NCI-H146 treated with DMSO at 0.1 percent for 48 hours (cell line): Measurements from ENCODE around the gene MYH15.

Source experiments
- DNase-seq: peaks from one replicate; lab custom pipeline; 2025; ENCODE audit not compliant: unreplicated experiment; lab: John Stamatoyannopoulos, UW

The MYH15 gene

DNA sequence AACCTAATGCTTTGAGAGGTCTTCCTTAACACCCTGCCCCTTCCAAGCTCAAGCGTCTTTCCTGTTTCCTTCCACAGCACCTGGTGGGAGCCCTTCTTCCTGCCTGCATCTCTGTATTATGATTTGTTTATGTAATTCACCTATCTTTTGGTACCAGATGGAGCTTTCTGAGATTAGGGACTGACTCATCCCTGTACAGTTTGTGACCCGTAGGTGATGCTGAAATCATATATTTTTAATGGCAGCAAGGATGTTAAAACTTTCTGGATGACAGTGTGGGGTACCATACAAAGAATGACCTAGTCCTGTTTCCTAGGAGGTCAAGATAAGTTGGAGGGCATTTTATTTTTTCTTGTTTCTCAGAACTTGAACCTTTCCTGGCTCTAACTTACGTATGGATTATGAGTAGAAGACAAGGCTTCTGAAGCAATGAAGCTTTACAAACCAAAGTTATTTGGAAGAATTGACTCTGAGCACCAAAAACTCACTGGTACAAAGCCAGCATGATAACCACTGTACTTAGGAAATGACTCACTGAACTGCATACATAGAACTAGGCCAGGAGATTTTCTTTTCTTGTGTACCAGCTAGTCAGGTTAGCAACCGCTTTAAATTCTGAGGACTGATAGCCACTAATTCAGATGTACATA is 167.4 kb downstream of the MYH15 start:
- no peak for DNase-seq

DNA sequence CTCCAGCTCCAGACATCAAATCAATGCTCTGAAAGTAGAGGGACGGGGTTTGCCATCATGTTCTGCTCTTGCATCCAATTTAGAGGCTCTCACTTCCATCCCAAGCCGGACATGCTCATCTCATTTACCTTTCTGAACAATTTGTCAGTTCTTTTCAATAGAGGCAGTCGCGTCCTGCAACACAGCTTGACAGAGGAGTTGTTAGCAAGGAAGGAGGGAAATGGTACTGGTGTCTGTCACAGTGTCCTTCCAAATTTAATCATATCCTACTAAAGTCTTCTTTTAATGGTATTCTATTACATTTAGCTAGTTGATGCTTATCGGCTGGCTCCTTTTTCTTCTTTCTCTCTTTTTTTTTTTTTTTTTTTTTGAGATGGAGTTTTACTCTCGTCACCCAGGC is 168.5 kb downstream of the MYH15 start:
- DNase-seq, result no peak

DNA sequence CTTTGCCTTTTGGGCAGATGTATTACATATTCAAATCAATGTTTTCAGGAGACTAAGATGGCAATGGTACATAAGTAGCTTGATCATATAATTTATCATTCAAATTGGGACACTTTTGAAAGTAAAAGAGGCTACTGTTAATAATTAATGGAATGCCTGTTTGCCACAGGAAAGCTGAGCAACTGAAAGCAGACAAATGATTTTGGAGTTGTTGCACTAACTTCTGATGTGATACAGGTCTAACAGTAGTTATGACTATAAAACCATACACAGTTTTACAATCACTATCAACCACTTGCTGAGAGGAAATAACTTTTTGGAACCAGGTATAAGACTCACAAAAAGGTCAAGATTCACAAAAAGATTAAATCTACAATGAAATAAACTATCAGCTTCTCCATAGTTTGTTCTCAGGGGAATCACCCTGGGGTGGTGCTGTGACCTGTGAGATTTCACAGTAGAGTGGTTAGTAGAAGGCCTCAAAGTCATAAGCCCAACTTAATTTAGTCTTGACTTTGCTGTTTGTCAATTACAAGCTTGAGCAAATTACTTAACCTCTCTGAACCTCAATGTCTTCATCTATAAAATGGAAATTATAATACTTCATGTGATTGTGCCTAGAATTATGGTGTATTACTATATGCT is 171.4 kb downstream of the MYH15 start:
- no peak for DNase-seq

DNA sequence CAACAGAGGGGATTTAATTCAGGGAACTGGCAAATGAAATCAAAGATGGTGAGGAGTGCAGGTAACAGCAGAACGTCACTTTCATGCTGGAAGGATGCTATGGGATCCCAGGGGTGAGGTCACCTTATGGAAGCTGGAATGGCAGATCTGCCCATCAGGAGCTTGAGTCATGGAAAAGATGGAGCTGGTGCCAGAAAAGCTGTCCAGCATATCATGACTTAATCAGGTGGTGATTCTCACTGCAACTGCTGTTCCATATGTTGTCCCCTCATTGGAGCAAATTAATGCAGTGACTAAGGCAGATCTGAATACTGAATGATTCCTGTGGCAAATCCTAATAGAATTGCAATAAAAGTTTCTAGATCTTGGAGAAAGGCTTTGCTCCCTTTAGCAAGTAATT is 175.7 kb downstream of the MYH15 start:
- DNase-seq, result no peak

DNA sequence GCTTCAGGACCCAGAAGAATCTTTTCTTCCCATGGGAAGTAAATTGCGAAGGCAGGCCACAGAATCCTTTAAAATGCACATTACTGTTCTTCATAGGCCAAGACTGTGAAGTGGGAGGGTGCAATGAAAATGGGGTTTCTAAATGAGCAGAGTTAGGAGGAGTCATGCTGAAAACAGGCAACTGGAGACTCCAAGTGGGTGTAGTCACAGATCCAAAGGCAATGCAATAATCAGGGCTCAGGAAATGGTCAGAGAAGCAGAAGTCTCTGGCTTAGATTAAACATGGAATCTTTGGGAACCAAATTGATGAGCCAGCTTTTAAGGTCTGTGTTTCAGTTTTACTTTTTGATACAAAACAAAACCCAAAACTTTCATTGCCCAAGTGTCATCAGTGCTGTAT is 176.4 kb downstream of the MYH15 start:
- DNase-seq, result no peak

DNA sequence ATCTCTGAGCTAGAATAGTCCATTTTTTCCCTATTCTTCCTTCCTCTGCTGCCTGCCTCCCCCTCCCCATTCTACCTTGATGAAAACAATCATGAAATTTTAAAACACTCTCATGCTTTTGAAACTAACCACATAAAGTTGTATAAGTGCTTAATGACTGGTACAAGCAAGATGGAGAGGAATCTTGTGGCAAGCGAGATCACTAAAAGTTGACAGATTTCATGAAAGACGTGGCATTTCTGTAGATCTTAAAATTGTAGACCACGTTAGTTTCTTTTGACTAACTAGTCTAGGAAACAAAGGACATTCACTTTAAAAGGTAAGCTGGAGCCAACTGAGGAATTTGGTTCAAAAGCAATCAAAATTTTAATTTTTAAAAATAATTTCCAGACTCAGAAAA is 178.6 kb downstream of the MYH15 start:
- DNase-seq, result no peak
